Measurements from ENCODE around the gene FSTL4.

FSTL4 gene
- long read RNA-seq, donor 1: 0 reads
- long read RNA-seq, donor 2: 0 reads
- long read RNA-seq, donor 3: 0 reads
- long read RNA-seq, donor 4: 0 reads
- long read RNA-seq, donor 5: 0 reads
- long read RNA-seq, donor 6: 0 reads
- long read RNA-seq, donor 7: 0 reads
- long read RNA-seq, donor 8: 0 reads

GRCh38 chr5:133612249-133612860, at the start of gene FSTL4:
TSS of gene FSTL4 (minus strand) at chr5:133612541.
- peak; percentile 60 for DNase-seq

GRCh38 chr5:133661389-133661788, 49.0 kb upstream of the FSTL4 start:
- DNase-seq: no peak

DNA sequence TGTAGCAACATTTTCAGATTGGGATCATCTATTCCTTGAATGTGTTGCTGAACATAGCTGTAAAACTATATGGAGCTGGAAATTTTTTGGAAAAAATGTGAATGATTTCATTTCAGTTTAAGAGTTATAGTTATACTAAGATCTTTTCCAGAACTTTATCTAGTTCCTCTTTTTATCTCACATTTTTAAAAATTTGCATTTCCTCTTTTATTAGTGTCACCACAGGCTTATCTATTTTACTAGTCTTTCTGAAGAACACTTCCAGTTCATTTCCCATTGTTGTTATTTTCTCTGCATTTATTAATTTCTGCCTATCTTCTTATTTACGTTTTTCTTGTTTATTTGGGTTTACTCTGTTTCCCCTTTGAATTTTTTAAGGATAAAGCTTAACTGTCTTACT, 46.0 kb upstream of the FSTL4 start:
- no peak for DNase-seq

DNA sequence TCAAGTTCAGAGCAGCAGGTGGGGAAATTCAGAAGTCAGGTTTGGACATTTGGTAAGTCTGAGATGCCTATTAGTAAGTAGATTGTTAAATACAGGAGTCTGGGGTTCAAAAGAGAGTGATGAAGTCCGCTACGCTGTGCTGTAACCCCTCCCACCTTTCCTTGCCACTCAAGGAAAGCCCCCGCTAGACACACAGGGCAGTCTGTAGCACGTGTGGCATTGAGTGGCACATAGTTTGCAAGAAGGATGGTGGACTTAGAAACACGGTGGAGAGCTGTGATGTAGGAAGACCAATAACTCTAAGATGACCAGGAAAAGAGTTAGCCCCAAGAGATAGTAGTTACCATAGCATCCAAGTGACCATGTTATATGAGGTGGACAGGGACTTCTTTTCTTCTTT, 44.7 kb upstream of the FSTL4 start:
- DNase-seq: no peak

- no peak for DNase-seq
Measured at GRCh38 chr5:133655966-133656365, 43.6 kb upstream of the FSTL4 start.

DNA sequence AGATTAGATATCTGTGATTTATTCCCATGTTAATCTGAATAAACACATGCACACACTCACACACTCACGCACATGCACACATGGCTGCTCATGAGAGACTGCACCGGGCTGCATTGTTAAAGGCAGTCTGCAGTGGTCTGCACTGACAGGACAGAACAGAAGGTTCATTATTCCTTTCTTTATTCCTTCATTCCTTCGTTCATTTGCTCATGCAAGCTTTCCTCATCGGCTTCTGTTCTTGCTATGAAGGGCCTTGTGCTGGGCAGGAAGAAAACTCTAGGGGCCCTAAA, 41.4 kb upstream of the FSTL4 start:
- no peak for DNase-seq

DNA sequence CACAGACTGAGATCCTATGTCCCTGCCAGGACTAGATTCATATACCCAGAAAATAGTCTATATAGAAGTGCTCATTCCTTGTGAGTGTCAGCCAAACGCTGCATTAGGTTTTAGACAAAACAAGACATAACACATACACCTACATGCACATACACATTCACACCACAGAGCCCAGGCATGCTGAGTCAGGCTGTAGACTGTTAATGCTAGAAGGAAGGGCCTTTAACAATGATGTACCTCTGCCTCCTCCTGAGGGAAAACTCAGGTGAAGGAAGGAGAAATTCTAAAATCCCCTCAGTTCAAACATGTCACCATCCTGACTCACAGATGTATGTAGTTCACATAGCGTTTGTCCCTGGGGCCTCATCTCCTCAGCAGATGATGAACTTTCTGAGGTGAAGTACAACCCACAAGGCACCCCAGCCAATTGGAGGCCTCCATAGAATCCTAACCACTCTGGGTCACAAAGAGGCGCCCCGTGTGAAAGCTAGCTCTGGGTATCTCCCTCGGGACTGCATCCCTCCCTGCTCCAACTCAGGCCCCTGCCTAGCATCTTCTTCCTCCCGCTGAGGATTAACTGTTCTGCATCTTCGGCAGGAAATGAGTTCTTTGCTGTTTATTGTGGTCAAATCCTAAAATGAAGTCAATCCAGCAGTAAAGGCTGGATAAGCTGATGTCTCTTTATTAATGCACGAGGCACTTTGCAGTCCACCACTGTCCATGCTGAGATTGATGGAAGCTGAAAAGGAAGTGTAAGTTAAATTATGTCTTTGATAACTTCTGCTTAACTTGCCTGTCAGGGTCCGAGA, 40.8 kb upstream of the FSTL4 start:
- DNase-seq: no peak

DNA sequence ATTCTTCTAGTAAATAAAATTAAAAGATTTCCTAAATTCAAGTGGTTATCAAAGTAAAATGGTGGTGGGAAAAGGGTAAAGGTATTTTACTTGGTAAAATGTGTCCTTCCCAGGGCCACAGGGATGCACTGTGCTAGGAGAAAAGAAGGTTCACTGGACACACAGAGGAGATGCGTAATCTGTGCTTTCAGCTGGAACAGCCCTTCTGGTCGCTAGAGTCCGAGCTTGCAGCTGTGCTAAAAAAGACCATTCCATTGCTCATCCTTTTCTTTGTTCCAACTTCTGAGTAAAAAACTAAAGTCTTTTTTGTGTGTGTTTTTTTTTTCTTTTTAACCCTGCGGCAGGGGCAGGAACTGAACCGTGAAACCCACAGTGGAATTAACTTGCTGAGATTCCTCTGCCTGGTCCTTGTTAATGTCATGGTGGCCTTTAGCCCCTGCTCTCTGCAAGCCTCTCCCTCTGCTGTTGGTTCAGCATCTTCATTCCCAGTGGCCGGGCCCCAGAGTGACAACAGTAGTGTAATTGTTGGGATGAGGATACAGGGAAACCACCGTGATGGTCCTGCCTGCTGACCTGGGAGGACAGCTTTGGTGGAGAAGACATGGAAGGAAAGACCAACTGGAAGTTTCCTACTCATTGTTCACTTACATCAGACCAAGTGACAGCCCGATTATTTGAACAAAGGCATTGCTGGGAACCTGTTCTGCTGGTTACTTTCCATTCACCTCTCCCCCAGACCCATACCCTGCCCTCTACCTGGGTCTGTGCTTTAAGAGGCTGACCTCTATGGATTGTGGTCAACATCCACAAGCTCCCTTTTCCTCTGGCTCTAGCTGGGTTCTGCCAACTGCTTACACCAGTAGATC, 31.9 kb upstream of the FSTL4 start:
- DNase-seq: no peak

DNA sequence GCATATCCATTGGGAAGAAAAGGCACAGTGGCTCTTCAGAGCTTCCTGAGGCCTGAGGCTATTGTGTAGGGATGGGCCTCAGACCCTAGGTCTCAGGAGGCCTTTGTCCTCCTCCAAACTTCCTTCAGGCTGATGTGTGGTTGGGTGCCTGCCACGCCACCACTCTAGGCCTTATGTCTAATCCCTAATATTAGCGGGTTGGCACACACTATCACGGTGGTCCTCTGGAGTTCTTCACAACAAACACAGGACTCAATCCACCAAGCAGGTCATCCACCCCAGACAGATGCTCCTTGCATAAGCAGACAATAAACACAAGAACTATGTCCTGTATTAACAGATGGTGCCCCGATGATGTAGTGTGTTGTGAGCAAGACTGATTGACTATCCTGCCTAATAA, 31.0 kb upstream of the FSTL4 start:
- DNase-seq: no peak

DNA sequence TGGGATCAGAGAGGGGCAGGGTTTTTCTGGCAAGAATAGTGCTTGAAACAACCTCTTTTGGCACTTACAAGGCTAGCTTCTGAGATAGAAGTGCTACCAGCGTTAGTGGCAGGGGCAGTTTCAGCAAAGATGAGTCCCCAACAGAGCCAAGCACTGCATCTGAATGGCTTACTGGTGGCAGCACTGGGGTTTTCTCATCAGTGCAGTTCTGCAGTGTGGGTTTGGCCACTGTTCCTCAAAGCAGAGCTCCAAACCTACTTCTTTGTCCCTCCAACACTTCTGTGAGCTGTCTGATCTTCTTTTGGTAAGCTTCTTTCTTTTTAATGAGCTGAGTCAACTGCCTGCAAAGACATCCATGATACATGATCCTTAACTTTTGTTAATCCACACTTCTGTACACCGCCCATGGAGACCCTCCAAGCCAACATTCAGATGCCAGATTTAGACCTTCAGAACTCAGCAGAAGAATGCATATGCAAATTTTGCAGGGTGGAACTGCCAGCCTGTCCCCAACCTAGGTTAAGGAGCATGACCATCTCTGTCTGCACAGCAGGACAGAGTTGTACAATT, 29.9 kb upstream of the FSTL4 start:
- no peak for DNase-seq

DNA sequence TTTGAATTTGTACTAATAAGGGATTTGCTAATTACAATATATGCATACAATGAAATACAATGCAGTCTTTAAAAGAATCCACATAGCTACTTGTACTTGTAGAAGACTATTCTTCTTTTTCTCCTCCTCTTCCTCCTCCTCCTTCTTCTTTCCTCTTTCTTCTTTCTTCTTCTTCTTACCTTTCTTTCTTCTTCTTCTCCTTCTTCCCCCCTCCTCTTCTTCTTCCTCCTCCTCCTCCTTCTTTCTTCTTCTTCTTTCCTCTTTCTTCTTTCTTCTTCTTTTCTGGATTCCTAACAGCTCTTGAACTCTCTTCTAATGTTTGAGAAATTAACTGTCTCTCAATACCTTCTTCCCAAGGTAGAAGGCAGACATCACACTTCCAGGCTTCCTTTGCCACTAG, 29.3 kb upstream of the FSTL4 start:
- no peak for DNase-seq

- DNase-seq: no peak
Measured at GRCh38 chr5:133639850-133640528, 27.6 kb upstream of the FSTL4 start.

DNA sequence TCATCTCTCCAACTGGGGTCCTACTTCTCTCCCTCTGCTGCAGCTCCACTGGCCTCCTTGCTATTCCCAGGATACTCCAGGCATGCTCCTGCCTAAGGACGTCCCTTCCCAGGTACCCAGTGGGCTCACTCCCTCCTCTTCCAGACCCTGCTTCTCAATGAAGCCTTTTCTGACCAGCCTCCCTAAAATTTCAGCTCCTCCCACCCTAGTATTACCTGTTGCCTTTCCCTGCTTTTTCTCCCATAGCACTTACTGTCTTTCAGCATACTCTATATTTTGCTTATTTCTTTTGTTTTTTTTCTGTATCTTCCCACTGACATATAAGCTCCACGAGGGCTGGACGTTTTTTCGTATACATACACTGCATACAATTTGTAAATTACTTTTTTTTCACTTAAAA, 26.1 kb upstream of the FSTL4 start:
- DNase-seq: no peak

GRCh38 chr5:133637206-133637605, 24.9 kb upstream of the FSTL4 start:
- DNase-seq: no peak

GRCh38 chr5:133635051-133635450, 22.7 kb upstream of the FSTL4 start:
- DNase-seq: no peak

DNA sequence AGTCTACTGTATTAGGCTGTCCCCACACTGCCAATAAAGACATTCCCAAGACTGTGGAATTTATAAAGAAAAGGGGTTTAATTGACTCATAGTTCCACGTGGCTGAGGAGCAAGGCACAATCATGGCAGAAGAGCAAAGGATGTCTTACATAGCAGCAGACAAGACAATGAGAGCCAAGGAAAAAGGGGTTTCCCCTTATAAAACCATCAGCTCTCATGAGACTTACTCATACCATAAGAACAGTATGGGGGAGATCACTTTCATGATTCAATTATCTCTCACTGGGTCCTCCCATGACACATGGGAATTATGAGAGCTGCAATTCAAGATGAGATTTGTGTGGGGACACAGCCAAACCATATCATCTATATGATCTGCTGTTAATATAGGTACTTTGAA, 14.8 kb upstream of the FSTL4 start:
- DNase-seq: no peak

- no peak for DNase-seq
Measured at GRCh38 chr5:133624316-133624715, 12.0 kb upstream of the FSTL4 start.

DNA sequence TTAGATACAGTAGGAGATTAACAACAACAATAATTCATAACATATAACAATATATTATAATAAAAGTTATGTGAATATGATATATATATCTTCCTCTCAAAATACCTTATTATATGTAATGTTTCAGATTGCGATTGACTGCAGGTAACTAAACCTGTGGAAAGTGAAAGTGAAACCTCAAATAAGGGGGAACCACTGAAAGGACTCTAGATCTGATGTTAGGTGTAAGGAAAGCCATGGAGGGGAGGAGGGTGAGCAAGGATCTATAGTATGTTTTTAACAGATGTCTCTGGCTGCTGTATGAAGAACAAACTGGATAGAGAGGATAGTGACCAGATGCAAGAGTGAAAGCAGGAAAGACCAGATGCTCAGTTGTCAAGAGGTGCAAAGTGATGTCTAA, 5.8 kb upstream of the FSTL4 start:
- no peak for DNase-seq

DNA sequence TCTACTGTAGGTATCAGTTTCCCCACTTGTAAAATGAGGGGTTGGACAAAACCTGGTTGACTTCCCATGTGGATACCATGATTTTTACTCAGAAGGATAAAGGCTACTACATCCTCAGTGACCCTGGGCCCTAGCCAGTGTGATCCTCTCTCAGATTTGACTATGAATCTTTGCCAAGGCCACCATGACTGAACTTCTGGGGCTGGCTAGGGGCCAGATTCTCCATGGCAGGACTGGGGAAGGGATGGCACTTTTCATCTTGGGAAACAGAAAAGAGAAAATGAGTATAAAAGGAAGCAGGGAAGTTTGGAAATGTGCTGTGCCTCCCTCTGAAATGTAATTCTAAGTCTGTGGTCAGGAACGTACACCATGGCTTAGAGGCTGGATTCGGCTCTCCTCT, 1.4 kb upstream of the FSTL4 start:
- no peak for DNase-seq

- DNase-seq: no peak
Measured at GRCh38 chr5:133613184-133613583, 843 bp upstream of the FSTL4 start.

DNA sequence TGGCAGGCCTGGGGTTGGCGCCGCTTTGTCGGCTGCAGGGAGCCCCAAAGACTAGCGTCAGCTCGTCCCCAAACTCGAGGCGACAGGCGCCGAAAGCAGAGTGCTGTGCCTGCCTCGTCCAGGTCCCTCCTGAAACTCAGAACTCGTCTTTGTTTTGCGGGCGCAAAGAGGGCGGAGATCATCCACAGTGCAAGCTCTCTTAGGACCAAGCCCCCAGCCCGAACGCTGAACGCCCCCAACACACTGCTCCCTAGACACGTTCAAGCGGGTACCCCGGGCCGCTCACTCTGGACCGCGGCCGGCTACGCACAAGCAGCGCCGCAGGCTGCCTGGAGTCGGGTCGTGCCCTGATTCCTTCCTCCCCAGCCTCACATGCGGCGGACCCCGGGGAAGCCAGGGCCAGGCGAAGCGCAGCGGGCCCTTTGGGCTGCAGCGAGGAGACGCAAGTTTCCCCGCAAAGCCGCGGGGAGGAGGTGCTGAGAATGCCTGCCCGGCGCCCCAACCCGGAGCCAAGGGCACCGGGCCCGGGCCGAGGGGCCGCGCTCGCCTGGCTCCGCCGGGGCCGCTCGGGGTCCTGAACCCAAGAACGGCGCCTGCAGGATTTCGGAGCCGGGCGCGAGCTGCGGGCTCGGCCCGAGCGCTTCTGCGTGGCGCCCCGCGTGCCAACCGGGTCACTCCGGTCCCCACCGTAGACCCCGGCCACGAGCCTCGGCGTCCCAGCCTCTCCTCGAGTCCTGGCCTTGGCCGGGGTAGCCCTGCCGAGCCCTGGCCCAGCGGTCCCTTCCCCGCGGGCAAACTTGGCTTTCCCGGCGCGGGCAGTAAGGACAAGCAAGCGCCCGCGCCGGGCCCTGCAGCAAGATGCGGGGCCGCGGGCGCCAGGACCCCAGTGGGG, 738 bp downstream of the FSTL4 start:
- peak; percentile 59 for DNase-seq

All from right kidney (tissue), 9 donors.